OCI-LY7 (cell line): ENCODE data around the gene TAOK3. TPM values are rescaled to one million over a fixed set of nuclear protein-coding genes. Genes with fewer than 3 reads are reported as not detected.

Source experiments
- BruUV-seq: library from RNA; stranded (reverse); fragments of 400-500 nt; replicated peaks from 2 replicates; lab custom pipeline; 2021; lab: Mats Ljungman, UMichigan
- CTCF ChIA-PET: fragments of 300-600 bp; sonication (Branson Sonifier 250); formaldehyde crosslinking; loops from one replicate; lab custom pipeline; 2022; ENCODE audit warnings: antibody characterized with exemption; ENCODE audit not compliant: unreplicated experiment; lab: Charles Lee
- POLR2A ChIA-PET: fragments of 300-600 bp; sonication (Branson Sonifier 250); formaldehyde crosslinking; loops from one replicate; lab custom pipeline; 2022; ENCODE audit warnings: antibody characterized with exemption; lab: Charles Lee
- DNase-seq: peaks from one replicate; pipeline ENCODE4 v3.0.0-alpha.2; 2015; ENCODE audit warnings: low spot score
- H2AFZ ChIP-seq: fragments of 200-600 bp; sonication (generic), shearing (Covaris generic); 2 replicates; pipeline ENCODE4 v1.6.1; 2014; ENCODE audit warnings: mild to moderate bottlenecking, antibody characterized with exemption, low read length, moderate library complexity
- H3K27ac ChIP-seq: fragments of 200-600 bp; sonication (generic); 2 replicates; pipeline ENCODE4 v1.5.1; 2014; ENCODE audit warnings: mixed run types, low read depth, mild to moderate bottlenecking, moderate library complexity, low read length, inconsistent platforms; ENCODE audit not compliant: poor library complexity, severe bottlenecking
- H3K36me3 ChIP-seq: fragments of 200-600 bp; sonication (generic); 2 replicates; pipeline ENCODE4 v1.6.1; 2014; ENCODE audit warnings: mild to moderate bottlenecking, antibody characterized with exemption, low read length, moderate library complexity, mixed read lengths; ENCODE audit not compliant: insufficient read depth
- H3K4me1 ChIP-seq: fragments of 200-600 bp; sonication (generic); 2 replicates; pipeline ENCODE4 v1.5.1; 2014; ENCODE audit warnings: mild to moderate bottlenecking, low read length; ENCODE audit not compliant: insufficient read depth, poor library complexity, severe bottlenecking
- H3K4me2 ChIP-seq: fragments of 200-600 bp; sonication (generic); 2 replicates; pipeline ENCODE4 v1.6.1; 2014; ENCODE audit warnings: mild to moderate bottlenecking, low read length
- H3K4me3 ChIP-seq: fragments of 200-600 bp; sonication (generic); 2 replicates; pipeline ENCODE4 v1.5.1; 2014; ENCODE audit warnings: mild to moderate bottlenecking, low read depth, low read length; ENCODE audit not compliant: poor library complexity, severe bottlenecking
- H3K79me2 ChIP-seq: fragments of 200-600 bp; sonication (generic); 2 replicates; pipeline ENCODE4 v1.6.1; 2016; ENCODE audit warnings: low read depth, mild to moderate bottlenecking, low read length, moderate library complexity, mixed read lengths; ENCODE audit not compliant: insufficient read depth
- H3K9me2 ChIP-seq: fragments of 200-600 bp; sonication (generic); 2 replicates; pipeline ENCODE4 v1.6.1; 2016; ENCODE audit warnings: mild to moderate bottlenecking, low read length, mixed read lengths; ENCODE audit not compliant: insufficient read depth
- H3K9me3 ChIP-seq: fragments of 200-600 bp; sonication (generic); 2 replicates; pipeline ENCODE4 v1.6.1; 2014; ENCODE audit warnings: mild to moderate bottlenecking, mixed run types, low read length, mixed read lengths
- H4K20me1 ChIP-seq: fragments of 200-600 bp; sonication (generic); 2 replicates; pipeline ENCODE4 v1.6.1; 2014; ENCODE audit warnings: mild to moderate bottlenecking, antibody characterized with exemption, low read length, moderate library complexity, mixed read lengths; ENCODE audit not compliant: insufficient read depth
- EZH2phosphoT487 ChIP-seq: fragments of 200-600 bp; sonication (generic); IDR thresholded peaks from 2 replicates; pipeline ENCODE4 v1.6.1; 2018; ENCODE audit warnings: low read depth, borderline replicate concordance, mild to moderate bottlenecking, mixed run types, antibody characterized with exemption, low read length, moderate library complexity, mixed read lengths
- intact Hi-C: fragments of 100-400 bp; cut with micrococcal nuclease; formaldehyde crosslinking; loops from one replicate; pipeline ENCODE4 v1.10.0; 2022; ENCODE audit not compliant: unreplicated experiment
- total RNA-seq, 2 experiments: library from RNA; depleted of rRNA in 1 of 2; stranded (reverse); fragments of >200 nt in 1 of 2; shearing (Covaris generic) in 1 of 2; gene quantifications; 2 replicates each; pipeline ENCODE4 v1.2.3, GENCODE V29; 2014 to 2022
- TF ChIP-seq, protein P1 (sequence below): fragments of 200-600 bp; sonication (generic); conservative IDR thresholded peaks from 2 replicates; pipeline ENCODE4 v1.5.1; 2014; ENCODE audit warnings: mild to moderate bottlenecking, antibody characterized with exemption, low read length, moderate library complexity, mixed read lengths

Gene TAOK3
- total RNA-seq, 2 experiments from 2014 or later: 30.7 to 56.0 TPM

DNA sequence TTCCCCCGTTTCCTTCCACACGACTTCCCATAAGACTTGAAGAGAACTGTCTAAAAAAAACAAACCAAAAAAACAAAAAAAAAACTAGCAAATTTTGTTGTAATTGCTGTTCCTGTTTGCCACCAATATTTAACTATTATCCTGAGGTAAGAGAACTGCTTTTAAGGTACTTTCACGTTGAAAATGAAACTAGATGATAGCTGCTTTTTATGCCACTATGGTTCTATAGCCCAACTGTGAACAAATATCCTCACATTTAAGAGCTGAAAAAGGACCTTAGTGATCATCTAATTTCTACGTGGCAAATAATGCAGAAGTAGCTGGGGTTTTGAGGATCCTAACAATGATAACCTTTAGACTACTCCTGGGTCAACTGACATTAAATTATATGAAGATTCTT is 98.6 kb downstream of the TAOK3 start:
- H3K79me2 ChIP-seq: 0 out of 2 replicates have a peak, but pooled peaks cover 4% of the 10 kb centered on the region
- no peak for DNase-seq
- peaks cover 5% of the 10 kb centered on the region; the same call in 1 of the 2 replicates for H3K36me3 ChIP-seq
- no peaks in the 10 kb centered on the region for H3K9me2 ChIP-seq
- H3K4me3 ChIP-seq: no peak overlapping the region
- H3K27ac ChIP-seq: no peak overlapping the region
- ChIA-PET POLR2A (interaction anchor here (1.2 kb wide), 1 partner anchor 32 kb away, joined by 3 read pairs; no protein-coding TSS in a partner anchor), CTCF (no interaction called here)
- no TSS peak for BruUV-seq
- H3K4me2 ChIP-seq: no peak overlapping the region
- TF ChIP-seq, protein P1, sequence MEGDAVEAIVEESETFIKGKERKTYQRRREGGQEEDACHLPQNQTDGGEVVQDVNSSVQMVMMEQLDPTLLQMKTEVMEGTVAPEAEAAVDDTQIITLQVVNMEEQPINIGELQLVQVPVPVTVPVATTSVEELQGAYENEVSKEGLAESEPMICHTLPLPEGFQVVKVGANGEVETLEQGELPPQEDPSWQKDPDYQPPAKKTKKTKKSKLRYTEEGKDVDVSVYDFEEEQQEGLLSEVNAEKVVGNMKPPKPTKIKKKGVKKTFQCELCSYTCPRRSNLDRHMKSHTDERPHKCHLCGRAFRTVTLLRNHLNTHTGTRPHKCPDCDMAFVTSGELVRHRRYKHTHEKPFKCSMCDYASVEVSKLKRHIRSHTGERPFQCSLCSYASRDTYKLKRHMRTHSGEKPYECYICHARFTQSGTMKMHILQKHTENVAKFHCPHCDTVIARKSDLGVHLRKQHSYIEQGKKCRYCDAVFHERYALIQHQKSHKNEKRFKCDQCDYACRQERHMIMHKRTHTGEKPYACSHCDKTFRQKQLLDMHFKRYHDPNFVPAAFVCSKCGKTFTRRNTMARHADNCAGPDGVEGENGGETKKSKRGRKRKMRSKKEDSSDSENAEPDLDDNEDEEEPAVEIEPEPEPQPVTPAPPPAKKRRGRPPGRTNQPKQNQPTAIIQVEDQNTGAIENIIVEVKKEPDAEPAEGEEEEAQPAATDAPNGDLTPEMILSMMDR: no peak
- TF ChIP-seq EZH2phosphoT487: no peak
- no peaks in the 10 kb centered on the region for H4K20me1 ChIP-seq
- H3K9me3 ChIP-seq: 0 out of 2 replicates have a peak, but pooled peaks cover 9% of the 10 kb centered on the region
- no peak overlapping the region for H2AFZ ChIP-seq
- H3K4me1 ChIP-seq: no peaks in the 10 kb centered on the region
- intact Hi-C loops: no loop called here

- Histone ChIP-seq H3K79me2 (0 out of 2 replicates have a peak, but pooled peaks cover 4% of the 10 kb centered on the region), H3K27ac (no peak overlapping the region), H3K4me3 (no peak overlapping the region), H3K36me3 (0 out of 2 replicates have a peak, but pooled peaks cover 5% of the 10 kb centered on the region), H2AFZ (no peak overlapping the region), H3K4me2 (no peak overlapping the region), H3K9me3 (0 out of 2 replicates have a peak, but pooled peaks cover 9% of the 10 kb centered on the region), H3K9me2 (no peaks in the 10 kb centered on the region), H3K4me1 (no peaks in the 10 kb centered on the region), H4K20me1 (no peaks in the 10 kb centered on the region)
- TF ChIP-seq, protein P1: no peak
- no peak for TF ChIP-seq EZH2phosphoT487
- POLR2A ChIA-PET: no interaction called here
- no peak for DNase-seq
- intact Hi-C loops: no loop called here
- CTCF ChIA-PET: no interaction called here
- no TSS peak for BruUV-seq
Measured at GRCh38 chr12:118271770-118272417, 100.8 kb downstream of the TAOK3 start.

DNA sequence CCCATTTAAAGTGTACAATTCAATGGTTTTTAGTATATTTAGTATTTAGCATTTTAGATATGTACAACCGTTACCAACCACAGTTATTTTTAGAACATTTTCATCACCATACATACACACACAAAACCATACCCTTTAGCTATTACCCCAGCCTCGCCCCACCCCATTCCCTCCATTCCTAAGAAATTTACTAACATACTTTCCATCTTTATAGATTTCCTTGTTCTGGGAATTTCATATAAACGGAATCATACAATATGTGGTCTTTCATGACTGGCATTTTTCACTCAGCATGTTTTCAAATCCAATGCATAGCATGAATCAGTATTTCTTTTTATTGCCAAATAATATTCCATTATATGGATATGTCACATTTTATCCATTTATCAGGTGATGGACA is 101.5 kb downstream of the TAOK3 start:
- 0 out of 2 replicates have a peak, but pooled peaks cover 4% of the 10 kb centered on the region for H3K79me2 ChIP-seq

More for the DNA sequence above, 101.5 kb downstream of the TAOK3 start:
- Histone ChIP-seq H2AFZ (no peak overlapping the region), H3K9me2 (no peaks in the 10 kb centered on the region), H4K20me1 (no peaks in the 10 kb centered on the region), H3K9me3 (0 out of 2 replicates have a peak, but pooled peaks cover 9% of the 10 kb centered on the region), H3K4me3 (no peak overlapping the region), H3K4me1 (no peaks in the 10 kb centered on the region), H3K4me2 (no peak overlapping the region), H3K36me3 (0 out of 2 replicates have a peak, but pooled peaks cover 9% of the 10 kb centered on the region), H3K27ac (no peak overlapping the region)
- intact Hi-C loops: no loop called here
- no peak for DNase-seq
- ChIA-PET CTCF (no interaction called here), POLR2A (no interaction called here)
- no TSS peak for BruUV-seq
- TF ChIP-seq, protein P1: no peak
- TF ChIP-seq EZH2phosphoT487: no peak
